ENCODE results near the gene IL17D.

The IL17D gene

DNA sequence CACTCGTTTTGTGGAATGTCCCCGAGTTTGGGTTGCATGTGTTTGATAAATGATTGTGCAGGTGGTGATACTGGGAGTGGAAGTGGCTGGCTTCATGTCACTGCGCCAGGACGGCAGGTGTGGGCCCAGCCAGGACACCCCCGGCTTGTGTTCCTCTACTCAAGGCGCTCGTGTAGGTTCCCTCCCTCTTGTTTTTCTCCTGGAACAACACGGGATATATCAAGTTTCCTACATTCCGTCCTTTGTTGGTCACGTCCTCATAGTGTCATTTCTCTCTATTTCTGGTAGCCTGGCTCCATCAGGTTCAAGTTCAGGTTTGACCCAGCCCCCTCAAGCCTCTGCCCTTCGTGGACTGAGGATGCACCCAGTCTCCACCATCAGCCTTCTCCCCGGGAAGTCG lies 16.3 kb downstream of the IL17D start:
- DNase-seq (ENCODE audit: low read depth, low spot score): no peak
- in situ Hi-C loops (cut with HindIII; ENCODE audit: low sequenced_read_pairs): no loop called here
- TF ChIP-seq, protein P1, sequence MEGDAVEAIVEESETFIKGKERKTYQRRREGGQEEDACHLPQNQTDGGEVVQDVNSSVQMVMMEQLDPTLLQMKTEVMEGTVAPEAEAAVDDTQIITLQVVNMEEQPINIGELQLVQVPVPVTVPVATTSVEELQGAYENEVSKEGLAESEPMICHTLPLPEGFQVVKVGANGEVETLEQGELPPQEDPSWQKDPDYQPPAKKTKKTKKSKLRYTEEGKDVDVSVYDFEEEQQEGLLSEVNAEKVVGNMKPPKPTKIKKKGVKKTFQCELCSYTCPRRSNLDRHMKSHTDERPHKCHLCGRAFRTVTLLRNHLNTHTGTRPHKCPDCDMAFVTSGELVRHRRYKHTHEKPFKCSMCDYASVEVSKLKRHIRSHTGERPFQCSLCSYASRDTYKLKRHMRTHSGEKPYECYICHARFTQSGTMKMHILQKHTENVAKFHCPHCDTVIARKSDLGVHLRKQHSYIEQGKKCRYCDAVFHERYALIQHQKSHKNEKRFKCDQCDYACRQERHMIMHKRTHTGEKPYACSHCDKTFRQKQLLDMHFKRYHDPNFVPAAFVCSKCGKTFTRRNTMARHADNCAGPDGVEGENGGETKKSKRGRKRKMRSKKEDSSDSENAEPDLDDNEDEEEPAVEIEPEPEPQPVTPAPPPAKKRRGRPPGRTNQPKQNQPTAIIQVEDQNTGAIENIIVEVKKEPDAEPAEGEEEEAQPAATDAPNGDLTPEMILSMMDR (IDR thresholded peaks at IDR 0.05; ENCODE audit: low read depth, low read length): no peak
- no peak overlapping the region for H3K4me3 ChIP-seq (ENCODE audit: low read depth, low read length)

DNA sequence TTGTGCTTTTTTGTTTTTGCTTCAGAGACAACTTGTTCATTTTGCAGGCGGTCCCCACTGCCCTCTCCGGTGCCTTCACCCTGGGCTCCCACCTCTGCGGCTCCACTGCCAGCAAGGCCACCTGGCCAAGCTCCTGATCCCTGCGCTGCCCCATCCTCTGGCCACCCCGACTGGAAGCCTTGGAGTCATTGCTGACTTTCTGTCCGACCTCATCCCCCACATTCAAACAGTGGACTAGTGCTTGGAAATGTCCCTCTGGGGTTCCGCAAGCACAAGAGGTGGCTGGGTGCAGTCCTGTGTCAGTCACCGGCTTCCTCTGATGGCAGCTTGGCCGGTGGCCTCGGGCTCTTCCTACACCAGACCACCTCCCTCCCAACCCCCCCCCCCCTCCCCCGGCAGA lies 17.0 kb downstream of the IL17D start:
- DNase-seq (ENCODE audit: low read depth, low spot score): no peak
- TF ChIP-seq, protein P1 (IDR thresholded peaks at IDR 0.05; ENCODE audit: low read depth, low read length): no peak
- in situ Hi-C loops (cut with HindIII; ENCODE audit: low sequenced_read_pairs): no loop called here

DNA sequence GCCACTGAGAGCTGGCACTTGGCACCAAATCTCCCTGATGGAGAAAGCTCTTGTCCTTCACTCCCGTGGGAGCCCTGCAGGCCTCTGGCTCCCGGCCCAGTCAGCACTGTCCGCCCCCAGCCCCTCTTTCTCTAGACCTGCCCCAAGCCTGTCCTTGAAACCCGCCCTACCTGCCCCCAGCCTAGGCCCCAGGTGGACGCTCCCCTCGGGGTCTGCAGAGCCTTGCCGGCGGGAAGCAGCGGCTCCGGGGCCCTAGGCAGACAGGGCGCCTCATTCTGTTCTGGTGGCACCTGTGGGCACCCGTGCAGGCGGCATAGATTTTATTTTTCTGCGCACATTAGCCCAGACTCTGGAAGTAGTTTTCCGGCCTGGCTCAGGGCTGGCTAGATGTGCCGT lies 17.6 kb downstream of the IL17D start:
- TF ChIP-seq, protein P1 (IDR thresholded peaks at IDR 0.05; ENCODE audit: low read depth, low read length): no peak
- no peak for DNase-seq (ENCODE audit: low read depth, low spot score)
- in situ Hi-C loops (cut with HindIII; ENCODE audit: low sequenced_read_pairs): no loop called here
- H3K4me3 ChIP-seq (ENCODE audit: low read depth, low read length): no peak overlapping the region

More for the DNA sequence above, 17.0 kb downstream of the IL17D start:
- H3K4me3 ChIP-seq (ENCODE audit: low read depth, low read length): no peak overlapping the region

DNA sequence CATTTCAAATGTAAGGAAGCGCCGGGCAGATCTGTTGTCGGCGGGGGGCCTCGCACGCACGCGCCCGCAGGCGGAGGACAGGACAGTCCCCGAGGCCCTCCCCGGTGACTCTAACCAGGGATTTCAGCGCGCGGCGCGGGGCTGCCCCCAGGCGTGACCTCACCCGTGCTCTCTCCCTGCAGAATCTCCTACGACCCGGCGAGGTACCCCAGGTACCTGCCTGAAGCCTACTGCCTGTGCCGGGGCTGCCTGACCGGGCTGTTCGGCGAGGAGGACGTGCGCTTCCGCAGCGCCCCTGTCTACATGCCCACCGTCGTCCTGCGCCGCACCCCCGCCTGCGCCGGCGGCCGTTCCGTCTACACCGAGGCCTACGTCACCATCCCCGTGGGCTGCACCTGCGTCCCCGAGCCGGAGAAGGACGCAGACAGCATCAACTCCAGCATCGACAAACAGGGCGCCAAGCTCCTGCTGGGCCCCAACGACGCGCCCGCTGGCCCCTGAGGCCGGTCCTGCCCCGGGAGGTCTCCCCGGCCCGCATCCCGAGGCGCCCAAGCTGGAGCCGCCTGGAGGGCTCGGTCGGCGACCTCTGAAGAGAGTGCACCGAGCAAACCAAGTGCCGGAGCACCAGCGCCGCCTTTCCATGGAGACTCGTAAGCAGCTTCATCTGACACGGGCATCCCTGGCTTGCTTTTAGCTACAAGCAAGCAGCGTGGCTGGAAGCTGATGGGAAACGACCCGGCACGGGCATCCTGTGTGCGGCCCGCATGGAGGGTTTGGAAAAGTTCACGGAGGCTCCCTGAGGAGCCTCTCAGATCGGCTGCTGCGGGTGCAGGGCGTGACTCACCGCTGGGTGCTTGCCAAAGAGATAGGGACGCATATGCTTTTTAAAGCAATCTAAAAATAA lies 18.2 kb downstream of the IL17D start:
- peak; percentile 58 for DNase-seq (ENCODE audit: low read depth, low spot score)
- TF ChIP-seq, protein P1 (IDR thresholded peaks at IDR 0.05; ENCODE audit: low read depth, low read length): peak; percentile 9
- in situ Hi-C loops (cut with HindIII; ENCODE audit: low sequenced_read_pairs): no loop called here
- peak overlapping the region; percentile 27 for H3K4me3 ChIP-seq (ENCODE audit: low read depth, low read length)

DNA sequence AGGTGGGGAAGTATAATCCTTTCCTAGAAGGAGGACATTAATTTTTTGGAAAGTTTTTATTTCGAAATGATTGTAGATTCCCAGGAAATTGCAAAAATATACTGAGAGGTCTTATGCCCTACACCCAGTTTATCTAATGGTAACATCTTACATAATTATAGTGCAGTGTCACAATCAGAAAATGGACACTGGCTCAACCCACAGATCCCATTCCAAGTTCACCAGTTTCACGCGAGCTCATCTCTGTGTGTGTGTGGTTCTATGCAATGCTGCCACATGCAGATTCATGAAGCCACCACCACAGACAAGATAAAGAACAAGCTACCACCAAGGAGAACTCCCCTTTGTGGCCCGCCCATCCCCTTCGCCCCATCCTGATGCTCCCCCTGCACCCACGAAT lies 24.4 kb downstream of the IL17D start:
- TF ChIP-seq, protein P1 (IDR thresholded peaks at IDR 0.05; ENCODE audit: low read depth, low read length): no peak

DNA sequence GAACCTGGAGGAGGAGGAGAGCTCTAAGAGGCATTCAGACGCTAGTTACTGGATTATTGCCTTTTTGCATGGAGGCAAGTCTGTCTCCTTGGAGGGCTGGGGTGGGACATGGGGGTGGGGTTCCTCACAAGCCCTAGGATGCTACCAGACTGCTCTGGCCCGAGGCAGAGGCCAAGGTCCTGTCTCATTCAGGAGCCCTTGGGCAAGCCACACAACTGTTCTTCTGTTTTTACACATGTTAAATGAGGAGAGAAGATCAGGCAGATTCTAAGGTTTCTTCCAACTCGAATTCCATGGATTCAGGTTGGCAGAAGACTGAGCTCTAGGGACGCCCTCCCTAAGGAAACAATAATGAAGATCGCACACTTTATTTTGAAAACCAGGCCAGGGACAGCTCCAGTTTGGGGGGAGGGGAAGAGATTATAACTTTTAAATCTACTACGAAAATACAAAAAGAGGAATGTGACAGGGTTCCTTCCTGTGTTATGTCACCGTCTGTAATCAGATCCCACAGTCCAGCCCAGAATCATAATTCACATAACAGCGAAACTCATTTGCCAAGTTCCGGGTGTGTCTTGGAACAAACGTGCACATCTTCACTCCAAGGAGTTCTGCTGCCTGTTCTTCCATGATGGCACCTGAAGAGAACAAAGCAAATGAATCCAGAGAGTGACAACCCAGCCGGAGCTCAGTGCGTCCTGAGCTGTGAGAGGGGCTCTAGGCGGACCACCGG lies 25.2 kb downstream of the IL17D start:
- in situ Hi-C loops (cut with HindIII; ENCODE audit: low sequenced_read_pairs): no loop called here
- no peak for DNase-seq (ENCODE audit: low read depth, low spot score)
- TF ChIP-seq, protein P1 (IDR thresholded peaks at IDR 0.05; ENCODE audit: low read depth, low read length): no peak
- H3K4me3 ChIP-seq (ENCODE audit: low read depth, low read length): no peak overlapping the region

More for the DNA sequence above, 24.4 kb downstream of the IL17D start:
- in situ Hi-C loops (cut with HindIII; ENCODE audit: low sequenced_read_pairs): no loop called here
- H3K4me3 ChIP-seq (ENCODE audit: low read depth, low read length): no peak overlapping the region
- DNase-seq (ENCODE audit: low read depth, low spot score): no peak
